ENCODE results near the gene ACAD10.

GRCh38 chr12:111757361-111758119, 71.7 kb downstream of the ACAD10 start:
- TF ChIP-seq, protein P1, sequence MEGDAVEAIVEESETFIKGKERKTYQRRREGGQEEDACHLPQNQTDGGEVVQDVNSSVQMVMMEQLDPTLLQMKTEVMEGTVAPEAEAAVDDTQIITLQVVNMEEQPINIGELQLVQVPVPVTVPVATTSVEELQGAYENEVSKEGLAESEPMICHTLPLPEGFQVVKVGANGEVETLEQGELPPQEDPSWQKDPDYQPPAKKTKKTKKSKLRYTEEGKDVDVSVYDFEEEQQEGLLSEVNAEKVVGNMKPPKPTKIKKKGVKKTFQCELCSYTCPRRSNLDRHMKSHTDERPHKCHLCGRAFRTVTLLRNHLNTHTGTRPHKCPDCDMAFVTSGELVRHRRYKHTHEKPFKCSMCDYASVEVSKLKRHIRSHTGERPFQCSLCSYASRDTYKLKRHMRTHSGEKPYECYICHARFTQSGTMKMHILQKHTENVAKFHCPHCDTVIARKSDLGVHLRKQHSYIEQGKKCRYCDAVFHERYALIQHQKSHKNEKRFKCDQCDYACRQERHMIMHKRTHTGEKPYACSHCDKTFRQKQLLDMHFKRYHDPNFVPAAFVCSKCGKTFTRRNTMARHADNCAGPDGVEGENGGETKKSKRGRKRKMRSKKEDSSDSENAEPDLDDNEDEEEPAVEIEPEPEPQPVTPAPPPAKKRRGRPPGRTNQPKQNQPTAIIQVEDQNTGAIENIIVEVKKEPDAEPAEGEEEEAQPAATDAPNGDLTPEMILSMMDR (IDR thresholded peaks at IDR 0.05), result no peak
- no peak for TF ChIP-seq FOXP1 (CRISPR knock-in tag; IDR thresholded peaks at IDR 0.05; ENCODE audit: borderline replicate concordance)
- TF ChIP-seq NFYB (CRISPR knock-in tag; conservative IDR thresholded peaks at IDR 0.05; ENCODE audit: low read depth), result no peak
- no peak for TF ChIP-seq ZNF232 (CRISPR knock-in tag; IDR thresholded peaks at IDR 0.05)
- TF ChIP-seq RELA (CRISPR knock-in tag; IDR thresholded peaks at IDR 0.05; ENCODE audit: borderline replicate concordance), result no peak
- TF ChIP-seq NR2C2 (CRISPR knock-in tag; IDR thresholded peaks at IDR 0.05), result no peak
- no peak for TF ChIP-seq ARID4B (CRISPR knock-in tag; IDR thresholded peaks at IDR 0.05; ENCODE audit: borderline replicate concordance)
- TF ChIP-seq CREM (CRISPR knock-in tag; IDR thresholded peaks at IDR 0.05), result no peak
- no peak for TF ChIP-seq ZNF121 (CRISPR knock-in tag; IDR thresholded peaks at IDR 0.05)
